Measurements from ENCODE around the gene PDGFA.
A peak's percentile ranks its signal among the peaks of the same experiment; 100 is the strongest.

Gene PDGFA

GRCh38 chr7:522951-523314 is 3.3 kb upstream of the PDGFA start:
- no peaks in the 10 kb centered on the region for H3K36me3 ChIP-seq (replicated peaks)
- H3K27me3 ChIP-seq (replicated peaks), result peaks cover 6% of the 10 kb centered on the region
- in situ Hi-C loops (cut with HindIII; ENCODE audit: low pct_ligation_motif_present, low sequenced_read_pairs), result no loop called here
- DNase-seq, result no peak
- H3K4me3 ChIP-seq (ENCODE audit: low read depth, low read length), result no peak overlapping the region
- no peak overlapping the region for H3K27ac ChIP-seq
- TF ChIP-seq, protein P1, sequence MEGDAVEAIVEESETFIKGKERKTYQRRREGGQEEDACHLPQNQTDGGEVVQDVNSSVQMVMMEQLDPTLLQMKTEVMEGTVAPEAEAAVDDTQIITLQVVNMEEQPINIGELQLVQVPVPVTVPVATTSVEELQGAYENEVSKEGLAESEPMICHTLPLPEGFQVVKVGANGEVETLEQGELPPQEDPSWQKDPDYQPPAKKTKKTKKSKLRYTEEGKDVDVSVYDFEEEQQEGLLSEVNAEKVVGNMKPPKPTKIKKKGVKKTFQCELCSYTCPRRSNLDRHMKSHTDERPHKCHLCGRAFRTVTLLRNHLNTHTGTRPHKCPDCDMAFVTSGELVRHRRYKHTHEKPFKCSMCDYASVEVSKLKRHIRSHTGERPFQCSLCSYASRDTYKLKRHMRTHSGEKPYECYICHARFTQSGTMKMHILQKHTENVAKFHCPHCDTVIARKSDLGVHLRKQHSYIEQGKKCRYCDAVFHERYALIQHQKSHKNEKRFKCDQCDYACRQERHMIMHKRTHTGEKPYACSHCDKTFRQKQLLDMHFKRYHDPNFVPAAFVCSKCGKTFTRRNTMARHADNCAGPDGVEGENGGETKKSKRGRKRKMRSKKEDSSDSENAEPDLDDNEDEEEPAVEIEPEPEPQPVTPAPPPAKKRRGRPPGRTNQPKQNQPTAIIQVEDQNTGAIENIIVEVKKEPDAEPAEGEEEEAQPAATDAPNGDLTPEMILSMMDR (IDR thresholded peaks at IDR 0.05; ENCODE audit: low read depth, low read length, missing control alignments), result no peak

DNA sequence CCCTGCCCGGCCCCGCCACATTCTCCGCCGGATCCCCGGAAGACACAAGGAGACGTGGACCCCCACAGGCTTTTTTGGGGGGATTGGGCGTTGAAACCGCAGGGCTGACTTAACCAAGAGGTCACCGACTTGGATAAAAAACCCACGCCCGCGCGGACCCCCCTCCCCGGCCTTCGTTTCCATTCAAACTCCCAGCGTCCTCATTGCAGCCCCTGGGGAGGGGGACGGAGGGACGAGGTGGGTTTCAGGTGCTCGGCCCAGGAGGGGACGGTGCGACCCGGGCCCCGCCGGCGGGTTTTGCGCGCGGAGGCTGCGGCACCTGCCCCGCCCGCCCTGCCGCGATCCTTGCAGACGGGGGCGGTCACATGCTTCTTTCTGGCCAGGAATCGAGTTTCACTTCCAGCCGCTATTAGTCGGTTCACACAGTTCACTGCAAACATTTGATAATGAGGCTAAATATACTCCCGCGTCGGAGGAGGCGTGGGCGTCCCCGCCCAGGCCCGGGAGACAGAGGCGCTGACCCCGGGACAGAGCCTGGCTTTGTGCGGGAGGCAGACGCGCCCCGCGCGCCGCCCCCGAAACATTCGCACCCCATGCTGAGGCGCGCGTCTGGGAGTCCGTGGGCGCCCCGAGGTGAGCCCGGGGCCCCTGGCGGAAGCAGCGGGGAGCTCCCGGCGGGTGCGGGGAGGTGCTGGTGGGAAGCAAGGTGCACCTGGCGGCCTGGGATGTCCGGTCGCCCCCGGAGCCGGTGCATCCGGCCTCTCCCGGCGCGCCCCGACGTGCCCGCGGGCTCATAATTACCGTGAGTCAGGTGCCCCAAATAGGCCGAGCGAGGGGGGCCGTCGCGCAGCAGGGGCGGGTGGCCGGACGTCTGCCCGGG is 2.7 kb upstream of the PDGFA start:
- DNase-seq, result no peak
- H3K36me3 ChIP-seq (replicated peaks), result no peaks in the 10 kb centered on the region
- in situ Hi-C loops (cut with HindIII; ENCODE audit: low pct_ligation_motif_present, low sequenced_read_pairs), result no loop called here
- peaks cover 6% of the 10 kb centered on the region for H3K27me3 ChIP-seq (replicated peaks)
- H3K4me3 ChIP-seq (ENCODE audit: low read depth, low read length), result peak overlapping the region; percentile 30
- no peak overlapping the region for H3K27ac ChIP-seq
- TF ChIP-seq, protein P1 (IDR thresholded peaks at IDR 0.05; ENCODE audit: low read depth, low read length, missing control alignments), result no peak

DNA sequence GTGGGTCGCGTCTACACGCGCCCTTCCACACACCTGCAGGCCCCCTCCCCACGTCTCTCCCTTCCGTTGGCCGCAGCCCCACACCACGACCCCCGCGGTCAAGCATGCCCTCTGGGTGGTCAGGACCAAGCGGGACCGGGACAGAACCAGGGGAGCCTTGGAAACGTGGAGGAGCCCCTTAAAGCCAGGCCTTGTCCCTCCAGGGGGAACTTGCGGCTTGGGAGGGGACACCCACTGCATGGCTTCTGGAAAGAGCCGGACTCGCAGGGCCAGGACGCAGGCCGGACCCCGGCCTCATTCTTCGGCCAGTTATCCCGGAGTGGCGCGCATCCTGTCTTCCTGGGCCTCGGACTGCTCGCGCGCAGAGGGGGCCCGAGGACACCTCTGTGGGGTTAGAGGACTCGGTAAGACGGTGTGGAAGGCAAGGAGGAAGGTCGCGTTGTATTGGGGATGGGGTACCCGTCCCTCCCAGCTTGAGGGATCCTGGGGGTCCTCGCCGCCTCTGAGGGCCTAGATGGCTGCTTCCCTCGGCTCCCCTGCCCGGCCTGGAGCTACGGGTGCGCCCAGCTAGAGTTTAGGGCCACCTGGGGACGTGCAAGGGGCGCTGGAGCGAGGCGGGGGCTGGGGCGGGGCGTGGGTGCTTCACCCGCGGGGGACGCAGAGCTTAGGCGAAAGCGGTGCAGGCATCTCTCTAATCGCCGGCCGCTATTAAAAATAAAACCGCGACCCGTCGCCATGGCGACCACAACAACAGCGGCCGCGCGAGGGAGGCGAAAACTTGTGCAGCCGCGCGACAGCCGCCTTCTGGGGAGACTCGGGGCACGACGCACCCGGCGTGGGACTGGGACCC is 1.8 kb upstream of the PDGFA start:
- H3K4me3 ChIP-seq (ENCODE audit: low read depth, low read length), result peak overlapping the region; percentile 30
- no peak overlapping the region for H3K27ac ChIP-seq
- TF ChIP-seq, protein P1 (IDR thresholded peaks at IDR 0.05; ENCODE audit: low read depth, low read length, missing control alignments), result no peak
- no peaks in the 10 kb centered on the region for H3K36me3 ChIP-seq (replicated peaks)
- DNase-seq, result peak; percentile 48
- peaks cover 6% of the 10 kb centered on the region for H3K27me3 ChIP-seq (replicated peaks)
- in situ Hi-C loops (cut with HindIII; ENCODE audit: low pct_ligation_motif_present, low sequenced_read_pairs), result no loop called here

DNA sequence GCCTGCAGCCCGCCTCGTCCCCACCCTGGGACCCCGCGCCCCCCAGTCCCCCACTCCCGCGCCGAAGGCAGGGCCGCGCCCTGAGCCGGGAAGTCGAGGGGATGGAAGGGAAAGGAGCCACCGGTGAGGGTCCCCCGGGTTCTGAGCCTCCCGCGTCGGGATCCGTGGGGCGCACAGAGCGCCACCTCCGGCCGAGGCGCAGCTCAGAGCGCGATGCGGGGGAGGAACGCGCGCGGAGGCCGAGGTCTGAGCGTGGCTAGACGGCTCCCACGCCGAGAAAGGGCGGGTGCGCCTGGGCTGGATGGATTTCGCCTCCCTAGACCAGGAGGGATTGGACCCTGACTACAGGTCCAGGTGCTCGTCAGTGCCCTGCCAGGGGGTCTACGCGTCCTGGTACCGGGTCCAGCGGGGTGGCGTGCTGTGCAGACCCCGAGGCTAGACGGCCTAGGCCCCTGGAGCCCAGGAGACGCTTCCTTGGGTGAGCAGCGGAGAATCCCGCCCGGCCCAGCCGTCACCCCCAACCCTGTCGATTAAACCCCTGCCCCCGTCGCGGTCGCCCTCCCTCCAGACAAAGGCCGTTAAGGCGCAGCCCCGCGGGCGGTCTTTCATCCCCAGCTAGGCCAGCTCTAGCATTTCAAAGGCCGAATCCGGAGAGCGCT is 986 bp upstream of the PDGFA start:
- peak overlapping the region; percentile 40 for H3K4me3 ChIP-seq (ENCODE audit: low read depth, low read length)
- H3K36me3 ChIP-seq (replicated peaks), result no peaks in the 10 kb centered on the region
- in situ Hi-C loops (cut with HindIII; ENCODE audit: low pct_ligation_motif_present, low sequenced_read_pairs), result no loop called here
- no peak overlapping the region for H3K27ac ChIP-seq
- H3K27me3 ChIP-seq (replicated peaks), result peaks cover 6% of the 10 kb centered on the region
- DNase-seq, result no peak
- TF ChIP-seq, protein P1 (IDR thresholded peaks at IDR 0.05; ENCODE audit: low read depth, low read length, missing control alignments), result peak; percentile 28

DNA sequence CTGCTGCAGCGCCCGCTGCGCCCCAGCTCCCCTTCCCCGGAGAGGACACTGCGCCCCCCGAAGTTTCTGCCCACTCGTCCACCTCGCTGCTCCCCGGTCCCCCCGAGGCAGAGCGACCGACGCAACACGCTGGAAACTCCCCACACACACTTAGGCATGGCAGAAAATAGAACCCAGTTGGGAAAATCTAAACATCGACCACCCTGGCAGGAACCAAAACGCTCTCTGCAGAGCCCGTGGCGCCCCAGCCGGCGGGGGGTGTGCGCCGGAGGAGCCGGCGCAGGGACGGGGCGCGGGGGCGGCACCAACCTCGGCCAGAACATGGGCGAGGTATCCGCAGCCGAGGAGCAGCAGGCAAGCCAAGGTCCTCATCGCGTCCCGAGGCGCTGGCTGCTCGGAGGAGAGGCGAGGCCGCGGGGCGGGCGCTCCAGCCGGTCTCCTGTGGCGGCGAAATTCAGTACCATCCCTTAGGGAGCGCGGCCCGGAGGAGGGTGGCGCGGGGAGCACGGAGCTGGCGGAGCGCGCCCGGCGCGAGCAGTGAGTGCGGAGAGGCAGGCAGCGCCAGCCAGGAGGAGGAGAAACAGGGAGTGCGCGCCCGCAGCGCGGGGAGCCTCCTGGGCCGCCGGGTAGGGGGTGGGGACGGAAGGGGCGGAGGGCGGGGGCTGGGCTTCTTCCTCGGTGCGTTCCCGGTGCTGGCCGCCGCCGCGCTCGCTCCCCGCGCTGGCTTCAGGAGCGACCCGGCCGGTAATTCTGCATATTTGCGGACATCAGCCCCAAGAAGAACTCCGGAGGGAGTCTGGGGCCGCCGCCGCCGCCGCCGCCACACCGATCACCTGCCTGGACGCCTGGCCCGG is 789 bp downstream of the PDGFA start:
- H3K36me3 ChIP-seq (replicated peaks), result no peaks in the 10 kb centered on the region
- DNase-seq, result peak; percentile 51
- peak overlapping the region; percentile 74 for H3K4me3 ChIP-seq (ENCODE audit: low read depth, low read length)
- H3K27ac ChIP-seq, result no peak overlapping the region
- TF ChIP-seq, protein P1 (IDR thresholded peaks at IDR 0.05; ENCODE audit: low read depth, low read length, missing control alignments), result no peak
- peaks cover 6% of the 10 kb centered on the region for H3K27me3 ChIP-seq (replicated peaks)
- in situ Hi-C loops (cut with HindIII; ENCODE audit: low pct_ligation_motif_present, low sequenced_read_pairs), result no loop called here

Measured in brain microvascular endothelial cell (primary cell).